ENCODE data around the gene CAMK4.

The CAMK4 gene

DNA sequence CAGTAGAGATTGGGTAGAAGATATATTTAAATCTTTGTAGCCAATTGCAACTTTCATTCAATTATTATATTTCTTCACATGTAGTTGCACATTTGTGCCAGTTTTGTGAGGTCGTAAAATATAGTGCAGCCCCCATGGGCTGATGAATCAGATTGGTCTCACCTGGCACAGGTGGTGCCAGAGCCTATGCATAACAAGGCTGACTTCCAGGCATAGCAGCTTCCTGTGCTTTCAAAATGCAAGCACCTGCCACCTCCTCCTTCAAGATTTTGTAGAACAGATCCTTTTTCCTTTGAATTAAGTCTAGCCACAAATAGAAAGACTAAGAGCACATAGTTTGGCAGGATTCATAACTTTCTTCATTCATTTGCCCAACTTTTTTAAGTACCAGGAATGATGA is 201.0 kb downstream of the CAMK4 start:
- DNase-seq (ENCODE audit: low spot score) = no peak

DNA sequence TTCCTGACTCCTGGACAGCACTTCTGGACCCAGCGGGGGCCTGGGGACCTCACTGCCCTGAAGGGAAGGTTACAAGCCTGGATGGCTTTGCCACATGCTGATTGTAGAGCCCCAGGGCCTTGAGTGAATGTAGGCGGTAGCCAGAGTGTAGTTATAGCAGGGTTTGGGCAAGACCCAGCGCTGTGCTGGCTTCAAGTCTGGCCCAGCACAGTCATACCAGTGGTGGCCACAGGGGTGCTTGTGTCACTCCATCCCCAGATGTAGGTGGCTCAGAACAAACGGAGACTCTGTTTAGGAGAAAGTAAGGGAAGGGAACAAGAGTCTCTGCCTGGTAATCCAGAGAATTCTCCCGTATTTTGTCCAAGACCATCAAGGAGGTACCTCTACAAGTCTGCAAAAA is 203.6 kb downstream of the CAMK4 start:
- DNase-seq (ENCODE audit: low spot score) = no peak

DNA sequence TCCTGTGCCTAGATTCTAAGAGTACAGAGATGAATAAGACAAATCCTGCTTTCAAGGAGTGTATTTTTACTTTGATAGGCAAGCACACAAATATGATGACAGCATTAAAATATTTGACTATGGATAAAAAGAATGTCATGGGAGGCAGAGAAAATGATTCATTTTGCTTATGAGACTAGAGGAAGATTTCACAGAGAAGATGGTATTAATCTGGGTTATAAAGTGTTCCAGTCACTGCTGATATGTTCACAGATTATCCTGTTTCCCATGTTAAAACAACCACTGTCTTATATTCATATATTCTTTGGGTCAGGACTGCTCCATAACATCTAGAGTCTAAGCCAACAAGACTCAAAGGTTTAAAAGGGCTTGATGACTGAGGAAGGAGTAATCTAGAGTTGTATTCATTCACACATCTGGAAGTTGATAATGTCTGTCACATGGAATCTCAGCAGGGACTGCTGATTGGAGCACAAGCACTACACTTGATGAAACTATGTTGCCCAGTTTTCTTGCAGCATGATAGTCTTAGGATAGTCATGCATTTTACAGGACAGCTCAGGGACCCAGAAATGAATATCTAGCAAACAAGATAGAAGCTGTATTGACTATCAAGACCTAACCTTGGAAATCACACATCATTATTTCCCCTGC is 208.8 kb downstream of the CAMK4 start:
- DNase-seq (ENCODE audit: low spot score) = no peak

DNA sequence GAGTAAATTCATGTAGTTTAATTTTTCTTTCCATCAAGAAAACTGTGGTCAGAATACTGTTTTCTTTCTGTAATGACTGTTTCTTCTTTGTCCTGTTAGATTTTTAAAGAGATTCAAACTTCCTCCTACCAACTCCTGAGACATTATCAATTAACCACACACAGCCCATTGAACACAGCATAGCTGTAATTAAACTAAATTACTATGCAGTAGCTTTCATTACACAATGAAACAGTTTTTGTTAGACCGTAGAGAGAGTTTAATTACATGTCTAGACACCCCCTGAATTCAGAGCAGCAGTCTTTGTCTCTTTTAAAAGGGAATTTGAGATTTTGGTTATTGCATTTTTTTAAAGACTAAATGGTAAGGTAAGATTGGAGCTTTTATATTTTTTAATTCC is 210.6 kb downstream of the CAMK4 start:
- no peak for DNase-seq (ENCODE audit: low spot score)

DNA sequence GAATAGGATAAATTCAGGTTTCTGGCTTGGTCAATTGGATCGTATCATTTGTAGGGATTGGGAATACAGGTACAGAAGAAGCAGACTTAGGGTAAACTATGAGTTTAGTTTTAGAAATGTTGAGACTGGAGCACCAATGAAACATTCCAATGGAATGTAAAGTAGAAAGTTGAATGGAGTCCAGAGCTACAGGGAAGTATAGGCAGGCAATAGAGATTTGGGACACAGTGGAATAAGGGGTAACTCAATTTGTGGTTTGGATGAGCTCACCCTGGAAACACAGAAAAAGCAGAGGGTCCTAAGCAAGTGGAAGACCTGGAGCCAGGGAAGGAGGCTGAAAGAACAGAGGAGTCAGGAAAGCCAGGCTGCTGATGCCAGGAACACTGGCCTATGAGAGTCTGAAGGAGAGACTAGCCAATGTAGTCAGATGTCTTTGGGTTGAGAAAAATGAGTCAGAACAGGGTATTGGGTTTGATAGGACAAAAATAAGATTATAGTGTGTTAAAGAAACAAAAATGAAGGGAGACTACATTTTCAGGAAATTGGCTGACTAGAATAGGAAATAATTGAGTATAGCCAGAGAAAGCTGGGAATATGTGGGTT is 215.4 kb downstream of the CAMK4 start:
- DNase-seq (ENCODE audit: low spot score) = no peak

DNA sequence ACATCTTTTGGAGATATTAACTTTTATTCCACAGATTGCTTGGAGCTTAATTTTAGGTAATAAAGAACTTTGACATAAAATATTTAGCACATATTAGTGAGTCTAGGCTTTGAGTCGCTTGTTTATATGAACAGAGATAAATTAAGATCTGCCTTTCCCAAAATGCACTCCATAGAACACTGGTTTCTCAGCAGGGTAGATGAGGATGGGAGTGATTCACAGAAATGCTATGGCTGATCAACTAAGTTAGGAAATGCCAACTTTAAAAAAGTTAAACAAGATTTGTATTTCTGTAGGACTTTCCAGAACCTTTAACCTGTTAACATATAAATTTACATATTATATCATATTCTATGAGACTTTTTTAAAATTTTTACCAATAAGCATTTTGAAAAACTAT is 222.9 kb downstream of the CAMK4 start:
- DNase-seq (ENCODE audit: low spot score) = no peak

DNA sequence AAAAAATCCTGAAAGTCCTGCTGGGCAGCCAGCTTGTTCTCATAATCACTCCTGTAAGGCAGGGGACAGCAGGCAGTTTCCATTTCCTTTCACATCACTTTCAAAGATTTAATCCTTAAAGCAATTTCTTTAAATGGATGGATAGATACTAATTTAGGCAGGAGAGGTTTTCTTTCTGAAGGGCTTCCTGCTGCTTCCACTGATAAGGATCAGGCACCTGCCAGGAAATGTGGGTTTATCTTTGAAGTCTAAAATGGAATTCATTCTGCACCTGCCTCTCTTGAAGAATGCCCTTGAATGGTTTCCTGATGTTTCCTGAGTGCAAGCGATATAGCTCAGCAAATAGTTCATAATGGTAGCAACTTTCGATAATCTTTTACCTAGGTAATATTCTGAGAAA is 223.6 kb downstream of the CAMK4 start:
- no peak for DNase-seq (ENCODE audit: low spot score)

DNA sequence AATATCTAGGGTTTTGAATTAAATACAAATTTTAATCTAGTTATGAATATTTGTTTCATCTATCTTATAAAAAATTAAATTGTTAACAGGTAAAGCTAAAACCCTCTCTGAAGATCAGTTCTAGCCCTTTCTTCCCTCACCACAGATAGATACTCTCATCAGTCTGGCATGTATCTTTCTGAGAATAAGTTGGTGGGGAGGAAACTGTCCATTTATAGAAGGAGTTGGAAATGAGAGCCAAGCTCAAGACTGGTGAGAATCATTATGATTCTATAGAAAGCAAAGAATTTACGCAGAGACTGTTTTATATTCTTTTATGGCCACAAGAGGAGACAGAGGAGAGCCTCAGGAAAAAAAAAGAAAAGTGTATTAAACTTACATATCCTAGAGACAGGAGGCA is 229.1 kb downstream of the CAMK4 start:
- no peak for DNase-seq (ENCODE audit: low spot score)

DNA sequence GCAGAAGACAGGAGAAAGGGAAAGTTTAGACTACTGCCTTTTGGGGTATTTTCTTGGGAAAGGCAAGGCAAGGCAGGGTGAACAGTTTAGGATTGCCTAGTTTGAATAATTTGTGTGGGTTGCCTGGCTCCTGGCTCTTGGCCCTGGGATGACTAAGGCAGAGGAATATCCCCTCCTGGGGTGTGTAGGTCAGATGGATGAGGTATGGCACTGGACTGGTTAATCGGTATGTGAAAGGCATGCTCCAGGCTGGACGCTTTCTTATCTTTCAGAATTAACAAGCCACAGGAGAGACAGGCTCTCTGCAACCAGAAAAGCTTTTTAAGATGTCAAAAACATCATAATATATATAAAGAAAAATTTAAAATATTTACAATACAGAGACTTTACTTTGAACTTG is 229.6 kb downstream of the CAMK4 start:
- DNase-seq (ENCODE audit: low spot score) = no peak

DNA sequence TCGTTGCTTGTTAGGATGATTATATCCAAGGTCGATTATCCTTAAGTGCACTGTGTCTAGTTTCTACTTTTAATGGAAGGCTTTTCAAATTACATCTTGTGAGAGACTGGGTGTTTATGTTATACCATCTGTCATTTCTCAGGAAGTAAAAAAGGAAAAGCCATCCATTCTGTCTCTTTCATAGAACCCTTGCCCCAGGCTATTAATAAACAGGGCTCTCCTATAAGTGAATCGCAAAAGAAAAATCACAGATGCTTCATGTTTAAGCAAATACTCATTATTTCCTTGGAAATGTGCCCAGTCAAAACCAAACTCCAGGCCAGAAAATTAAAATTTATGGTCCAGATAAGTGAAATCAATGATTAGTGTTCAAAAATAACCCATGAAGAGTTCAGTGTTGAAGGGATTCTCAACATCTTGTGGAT is 230.0 kb downstream of the CAMK4 start:
- DNase-seq (ENCODE audit: low spot score) = no peak

DNA sequence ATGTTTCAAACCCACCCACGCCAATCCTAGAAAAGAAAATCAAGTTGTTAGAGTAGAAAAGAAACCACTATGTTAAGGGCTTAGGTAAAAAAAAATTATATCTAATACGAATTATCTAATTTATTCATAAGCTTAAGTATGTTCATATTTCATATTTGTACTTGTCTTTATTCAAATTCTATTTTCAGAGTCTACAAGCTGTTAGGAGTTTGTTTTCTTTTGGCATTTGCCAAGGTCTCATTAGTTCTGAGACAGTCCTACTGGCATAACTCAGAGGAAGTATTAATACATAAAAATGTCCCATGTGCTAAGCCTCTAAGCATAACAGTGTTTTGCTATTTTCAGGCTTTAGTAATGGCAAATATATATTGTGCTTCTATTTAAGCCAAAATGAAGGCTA is 230.6 kb downstream of the CAMK4 start:
- no peak for DNase-seq (ENCODE audit: low spot score)

DNA sequence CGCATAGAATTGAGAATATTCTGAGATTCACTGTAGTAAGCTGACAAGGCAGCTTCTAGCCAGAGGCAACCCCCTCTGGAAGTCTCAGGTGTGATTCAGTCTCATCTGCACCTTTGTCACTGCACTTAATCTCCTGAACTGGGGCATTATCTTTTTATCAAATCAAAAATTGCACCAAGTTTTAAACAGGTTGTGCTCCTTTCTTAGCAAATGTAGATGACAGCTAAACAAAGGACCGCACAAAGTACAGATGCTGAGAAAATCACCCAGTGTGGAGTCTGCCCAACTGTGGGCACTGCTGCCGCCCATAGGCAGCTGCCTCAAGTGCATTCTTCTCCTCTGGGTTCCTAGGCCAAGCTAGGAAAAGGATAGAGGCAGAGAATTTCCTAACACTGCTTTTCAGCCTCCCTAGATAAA is 237.1 kb downstream of the CAMK4 start:
- peak; percentile 20 for DNase-seq (ENCODE audit: low spot score)

DNA sequence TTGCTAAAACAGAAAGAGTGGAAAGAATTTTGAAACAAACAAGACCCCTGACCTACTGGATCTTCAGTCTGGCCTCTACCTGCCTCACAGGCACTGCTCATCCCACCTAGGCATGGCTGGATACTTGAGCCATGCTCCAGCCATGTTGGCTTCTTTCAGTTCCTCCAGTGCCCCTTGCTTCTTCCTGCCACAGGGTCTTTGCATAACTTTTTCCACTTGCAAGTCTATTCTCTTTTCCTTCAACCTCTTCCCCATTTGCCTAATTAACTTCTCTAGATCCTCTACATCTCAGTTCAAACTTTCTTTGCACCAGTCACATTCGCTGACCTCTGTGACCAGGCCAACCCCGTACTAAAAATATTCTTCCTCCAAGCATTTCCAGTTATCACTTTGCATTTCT is 237.8 kb downstream of the CAMK4 start:
- no peak for DNase-seq (ENCODE audit: low spot score)

DNA sequence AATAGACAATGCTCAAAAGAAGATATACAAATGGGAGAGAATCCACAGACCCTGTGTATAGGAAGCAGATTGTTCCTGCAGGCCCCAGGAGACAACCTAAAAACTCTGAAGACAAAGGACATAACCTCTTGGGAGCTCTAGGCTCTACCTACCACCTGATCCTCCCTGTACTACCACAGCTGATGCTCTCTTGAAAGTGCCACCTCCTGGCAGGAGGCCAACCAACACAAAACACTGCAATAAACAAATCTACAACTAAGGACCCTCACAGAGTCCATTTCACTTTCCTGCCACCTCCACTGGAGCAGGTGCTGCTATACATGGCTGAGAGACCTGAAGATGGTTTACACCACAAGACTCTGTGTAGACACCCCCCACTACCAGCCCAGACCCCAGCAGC is 239.1 kb downstream of the CAMK4 start:
- no peak for DNase-seq (ENCODE audit: low spot score)

DNA sequence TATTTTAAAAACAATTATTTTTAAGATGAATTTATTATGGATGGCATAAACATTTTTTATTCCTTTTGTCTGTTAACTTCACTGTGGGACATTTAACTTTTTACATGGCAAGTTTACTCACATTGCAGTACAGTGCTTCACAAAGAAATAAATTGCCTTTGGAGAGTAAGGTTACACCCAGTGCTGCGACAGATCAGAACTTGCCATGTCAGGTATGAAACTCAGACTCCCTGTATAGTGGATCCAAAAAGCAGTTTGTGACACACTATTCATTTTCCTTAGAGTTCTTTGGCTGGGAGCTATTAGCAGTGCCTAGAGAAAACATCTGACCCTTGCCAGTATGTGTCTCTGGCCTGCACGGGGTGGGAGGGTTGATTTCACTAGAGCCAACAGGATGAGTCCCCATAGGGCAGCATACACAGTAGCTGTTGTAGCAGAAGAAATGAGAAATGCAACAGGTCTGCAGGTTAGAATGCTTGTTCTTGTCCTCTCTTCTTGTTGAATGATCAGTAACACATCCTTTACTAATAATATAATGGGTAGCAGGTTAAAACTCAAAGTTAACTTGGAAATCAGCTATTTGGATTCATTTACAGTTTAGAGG is 245.2 kb downstream of the CAMK4 start:
- no peak for DNase-seq (ENCODE audit: low spot score)

DNA sequence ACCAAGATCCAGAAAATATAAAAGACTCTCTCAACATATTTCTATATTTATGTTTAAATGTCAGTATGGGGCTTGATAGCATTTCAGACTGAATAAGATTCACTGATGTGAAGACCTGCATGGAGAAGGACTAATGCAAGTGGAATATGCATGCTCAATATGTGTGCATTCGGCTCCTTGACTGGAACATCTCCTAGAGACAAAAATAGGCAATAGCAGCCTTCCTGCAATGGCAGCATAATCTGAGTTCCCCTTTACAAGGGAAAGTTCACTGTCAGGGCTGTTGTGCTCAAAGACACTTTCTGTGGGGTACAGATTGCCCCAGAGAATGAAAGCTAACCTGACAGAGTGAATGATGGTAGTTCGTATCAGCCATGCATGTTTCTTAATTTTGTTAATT is 245.7 kb downstream of the CAMK4 start:
- peak; percentile 10 for DNase-seq (ENCODE audit: low spot score)

DNA sequence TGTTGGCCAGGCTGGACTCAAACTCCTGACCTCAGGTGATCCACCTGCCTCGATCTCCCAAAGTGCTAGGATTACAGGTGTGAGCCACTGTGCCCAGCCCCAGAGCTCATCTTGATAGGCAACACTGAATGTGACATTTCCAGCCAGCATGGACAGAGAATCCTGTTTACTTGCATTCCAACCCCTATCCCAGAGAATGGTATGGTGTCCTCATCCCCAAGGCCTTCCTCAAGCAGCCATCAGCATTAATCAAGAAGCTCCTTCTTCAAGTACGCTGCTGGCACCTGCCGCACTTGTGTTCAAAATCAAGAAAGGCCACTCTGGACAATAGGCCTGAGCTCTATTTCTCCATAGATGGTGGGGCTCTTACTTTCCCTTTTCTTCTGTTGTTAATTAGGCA is 247.9 kb downstream of the CAMK4 start:
- no peak for DNase-seq (ENCODE audit: low spot score)

DNA sequence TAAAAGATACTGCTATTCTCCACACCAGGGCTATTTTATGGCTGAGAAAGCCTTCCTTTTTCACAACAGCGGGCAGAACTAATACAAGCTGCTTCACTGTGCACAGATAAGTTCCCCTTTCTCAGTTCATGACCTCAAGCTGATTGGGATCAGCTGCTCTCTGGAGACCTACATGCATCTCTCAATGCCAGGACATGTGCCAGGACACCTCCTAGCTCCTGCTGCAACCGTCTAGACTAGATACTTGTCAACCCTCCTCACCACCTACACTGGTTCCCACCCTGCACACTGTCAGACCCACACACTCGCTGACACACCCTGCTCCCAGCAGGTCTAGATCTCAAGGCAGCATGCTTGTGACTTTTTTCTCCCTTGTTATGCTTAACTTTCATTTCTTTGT is 248.4 kb downstream of the CAMK4 start:
- peak; percentile 26 for DNase-seq (ENCODE audit: low spot score)

DNA sequence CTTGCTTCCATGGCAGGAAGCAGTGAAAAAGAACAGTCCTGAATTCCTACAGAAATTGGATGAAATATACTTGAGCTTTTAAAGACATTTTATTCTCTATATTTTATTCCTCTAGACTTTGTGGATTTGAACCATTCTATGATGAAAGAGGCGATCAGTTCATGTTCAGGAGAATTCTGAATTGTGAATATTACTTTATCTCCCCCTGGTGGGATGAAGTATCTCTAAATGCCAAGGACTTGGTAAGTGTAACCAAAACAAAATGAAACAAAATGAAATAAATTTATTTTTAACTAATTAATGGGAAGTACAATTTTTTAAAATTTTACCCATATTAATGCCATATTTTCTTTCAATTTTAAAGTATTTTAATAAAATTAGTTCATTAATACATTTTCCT is 254.1 kb downstream of the CAMK4 start:
- DNase-seq (ENCODE audit: low spot score) = no peak

DNA sequence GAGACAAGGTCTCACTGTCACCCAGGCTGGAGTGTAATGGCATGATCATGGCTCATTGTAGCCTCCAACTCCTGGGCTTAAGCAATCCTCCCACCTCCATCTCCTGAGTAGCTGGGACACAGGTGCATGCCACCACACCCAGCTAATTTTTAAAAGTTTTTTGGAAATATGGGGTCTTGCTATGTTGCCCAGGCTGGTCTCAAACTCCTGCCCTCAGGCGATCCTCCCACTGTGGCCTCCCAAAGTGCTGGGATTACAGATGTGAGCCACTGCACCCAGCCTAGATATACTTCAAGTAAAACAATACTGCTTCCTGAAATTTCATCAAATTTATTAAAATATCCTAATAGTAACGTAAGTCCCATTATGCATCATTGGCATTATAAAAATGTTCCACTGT is 254.7 kb downstream of the CAMK4 start:
- DNase-seq (ENCODE audit: low spot score) = no peak

DNA sequence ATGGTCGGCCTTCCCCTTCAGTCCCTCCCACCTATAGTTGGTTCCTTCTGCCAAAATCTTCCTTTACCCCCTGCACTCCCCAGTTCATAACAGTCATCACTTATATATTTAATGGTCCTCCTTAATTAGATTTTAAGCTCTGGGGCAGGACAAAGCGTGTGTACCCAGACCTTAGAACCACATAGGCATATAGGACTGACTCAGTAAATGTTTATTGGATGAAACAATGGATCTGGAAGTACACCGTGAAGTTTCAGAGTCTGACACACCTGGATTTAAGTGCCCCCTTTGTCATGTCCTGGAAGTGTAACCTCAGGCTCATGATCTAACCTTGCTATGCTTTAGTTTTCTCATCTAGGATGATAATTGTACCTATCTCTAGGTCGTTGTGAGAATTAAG is 256.2 kb downstream of the CAMK4 start:
- DNase-seq (ENCODE audit: low spot score) = no peak

DNA sequence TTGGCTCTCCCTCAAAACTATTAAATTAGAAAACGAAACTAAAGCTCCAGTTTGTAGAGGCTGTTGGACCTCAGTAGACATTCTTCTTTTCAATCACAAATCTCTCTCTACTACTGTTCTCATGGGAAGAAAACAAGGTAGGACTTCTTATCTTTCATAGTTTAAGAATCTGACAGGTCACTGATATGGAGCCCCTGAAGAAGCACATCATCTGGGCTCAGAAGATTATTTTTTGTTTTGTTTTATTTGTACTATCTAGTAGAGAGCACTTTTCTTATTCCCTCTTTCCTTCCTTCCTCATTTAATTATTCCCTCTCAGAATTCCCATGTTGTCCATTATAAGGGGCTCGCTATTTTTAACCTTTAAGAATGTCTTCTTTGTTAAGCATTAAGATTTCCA is 261.9 kb downstream of the CAMK4 start:
- no peak for DNase-seq (ENCODE audit: low spot score)

DNA sequence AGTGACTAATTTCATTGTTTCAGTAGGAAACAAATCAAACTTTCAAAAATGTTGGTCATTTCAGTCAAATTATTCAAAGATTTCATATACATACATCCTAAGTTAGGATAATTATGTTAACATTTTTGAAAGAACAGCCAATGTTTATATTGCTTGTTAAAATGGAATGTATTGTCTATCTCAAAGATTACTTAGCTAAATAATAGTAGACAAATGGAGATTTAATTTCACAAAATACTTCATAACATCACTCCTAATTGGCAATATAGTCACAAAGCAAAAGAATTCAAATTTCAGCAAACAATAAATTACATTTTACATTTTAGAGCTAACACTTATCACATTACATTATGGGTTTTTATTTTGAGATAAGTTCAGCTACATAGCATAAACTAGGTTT is 262.7 kb downstream of the CAMK4 start:
- DNase-seq (ENCODE audit: low spot score) = no peak

DNA sequence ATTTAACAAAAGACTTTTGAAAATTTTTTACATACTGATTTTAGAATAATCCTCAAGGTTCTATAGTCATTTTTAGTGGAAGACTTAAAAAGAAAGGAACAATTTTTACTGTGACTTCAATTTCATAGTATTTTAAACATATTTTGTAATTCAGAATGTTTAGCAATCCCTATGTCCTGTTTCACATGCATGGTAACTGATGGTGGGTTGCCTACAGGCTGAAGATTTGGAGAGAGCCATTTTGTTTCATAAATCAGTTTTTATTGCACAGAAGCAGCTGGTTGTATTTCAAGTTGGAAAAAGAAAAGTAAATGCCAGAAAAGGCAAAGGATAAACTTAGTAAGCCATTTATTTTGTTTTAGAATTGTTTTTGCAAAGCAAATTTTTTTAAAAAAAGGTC is 264.2 kb downstream of the CAMK4 start:
- DNase-seq (ENCODE audit: low spot score) = no peak
